ENCODE data around the gene PRLR.

DNA sequence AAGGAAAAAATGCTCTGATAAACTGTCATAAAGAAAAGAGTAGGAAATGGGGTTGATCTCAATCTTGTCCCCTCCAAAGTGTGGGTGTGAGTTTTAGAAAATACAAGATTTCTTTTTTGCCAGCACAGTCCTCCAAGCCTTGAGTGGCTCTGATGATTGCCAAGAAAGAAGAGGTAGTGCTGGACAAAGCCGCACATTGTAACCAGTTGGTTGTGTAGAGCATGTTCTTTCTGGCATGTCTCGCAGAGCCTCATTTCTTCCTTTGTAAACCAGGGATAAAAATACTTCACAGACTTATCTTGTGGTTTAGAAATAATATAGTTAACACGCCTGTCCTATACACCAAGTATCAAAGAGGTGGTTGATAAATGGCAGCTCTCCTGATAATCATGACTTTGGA, 30.4 kb downstream of the PRLR start:
- TF ChIP-seq POLR2AphosphoS5 (IDR thresholded peaks at IDR 0.05) (no peak), SMC3 (conservative IDR thresholded peaks at IDR 0.05; ENCODE audit: poor library complexity) (no peak), RAD21 (conservative IDR thresholded peaks at IDR 0.05) (no peak)

All from neural cell (in vitro differentiated cells).